ENCODE results near the gene SMARCA4.
"Not testable (repeated sequence)": the region's sequence is repeated elsewhere in the genome, so short reads cannot be mapped to it uniquely, and the experiment has no call there.

The SMARCA4 gene

GRCh38 chr19:11097367-11097766 lies 136.5 kb downstream of the SMARCA4 start:
- DNase-seq (ENCODE audit: low read depth in 2 of 2): not testable (repeated sequence)

DNA sequence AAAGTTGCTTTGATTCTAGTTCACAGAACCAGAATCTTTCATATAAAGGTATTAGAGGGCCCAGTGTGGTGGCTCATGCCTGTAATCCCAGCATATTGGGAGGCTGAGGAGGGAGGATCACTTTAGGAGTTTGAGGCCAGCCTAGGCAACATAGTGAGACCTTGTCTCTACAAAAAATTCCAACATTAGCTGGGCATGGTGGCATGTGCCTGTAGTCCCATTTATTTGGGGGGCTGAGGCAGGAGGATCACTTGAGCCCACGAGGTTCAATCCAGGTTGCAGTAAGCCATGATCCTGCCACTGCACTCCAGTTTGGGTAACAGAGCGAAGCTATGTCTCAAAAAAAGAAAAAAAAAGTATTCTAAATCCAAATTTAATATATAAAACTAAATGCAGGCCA lies 137.5 kb downstream of the SMARCA4 start:
- DNase-seq (ENCODE audit: low read depth in 2 of 2): no peak

GRCh38 chr19:11098861-11099260 lies 138.0 kb downstream of the SMARCA4 start:
- DNase-seq (ENCODE audit: low read depth in 2 of 2): no peak

DNA sequence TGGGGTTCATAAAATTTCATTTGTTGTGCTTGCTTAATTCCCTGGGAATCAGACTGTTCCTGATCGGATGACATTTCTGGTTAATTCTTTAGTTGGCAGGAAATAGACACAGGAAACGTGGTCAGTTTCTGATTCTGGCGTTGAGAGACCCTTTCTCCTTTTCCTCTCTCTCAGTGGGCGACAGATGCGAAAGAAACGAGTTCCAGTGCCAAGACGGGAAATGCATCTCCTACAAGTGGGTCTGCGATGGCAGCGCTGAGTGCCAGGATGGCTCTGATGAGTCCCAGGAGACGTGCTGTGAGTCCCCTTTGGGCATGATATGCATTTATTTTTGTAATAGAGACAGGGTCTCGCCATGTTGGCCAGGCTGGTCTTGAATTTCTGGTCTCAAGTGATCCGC lies 139.2 kb downstream of the SMARCA4 start:
- DNase-seq (ENCODE audit: low read depth in 2 of 2): no peak

DNA sequence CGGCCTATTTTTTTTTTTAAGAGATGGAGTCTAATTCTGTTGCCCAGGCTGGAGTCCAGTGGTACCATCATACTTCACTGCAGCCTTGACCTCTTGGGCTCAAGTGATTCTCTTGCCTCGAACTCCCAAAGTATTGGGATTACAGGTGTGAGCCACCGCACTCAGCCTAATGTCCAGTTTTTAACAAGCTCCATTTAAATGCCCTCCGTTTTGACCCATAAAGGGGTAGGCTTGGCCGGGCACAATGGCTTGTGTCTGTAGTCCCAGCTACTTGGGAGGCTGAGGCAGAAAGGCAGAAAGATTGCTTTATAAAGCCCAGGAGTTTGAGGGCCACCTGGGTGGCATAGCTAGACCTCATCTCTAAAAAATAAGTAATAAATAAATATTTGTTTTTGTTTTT lies 140.2 kb downstream of the SMARCA4 start:
- no peak for DNase-seq (ENCODE audit: low read depth in 2 of 2)

GRCh38 chr19:11102944-11103343 lies 142.1 kb downstream of the SMARCA4 start:
- no peak for DNase-seq (ENCODE audit: low read depth in 2 of 2)

DNA sequence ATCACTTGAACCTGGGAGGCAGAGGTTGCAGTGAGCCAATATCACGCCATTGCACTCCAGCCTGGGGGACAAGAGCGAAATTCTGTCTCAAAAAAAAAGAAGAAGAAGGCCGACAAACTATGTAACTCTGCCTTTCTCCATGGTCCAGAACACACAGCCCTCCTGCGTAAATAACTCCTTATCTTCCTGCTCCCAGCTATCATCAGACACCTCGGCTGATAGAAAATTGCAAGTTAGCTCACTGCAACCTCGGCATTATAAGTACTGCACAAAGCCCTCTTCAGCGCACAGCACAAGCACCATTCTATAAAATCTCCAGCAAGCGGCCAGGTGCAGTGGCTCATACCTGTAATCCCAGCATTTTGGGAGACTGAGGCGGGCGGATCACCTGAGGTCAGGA lies 142.8 kb downstream of the SMARCA4 start:
- not testable (repeated sequence) for DNase-seq (ENCODE audit: low read depth in 2 of 2)

DNA sequence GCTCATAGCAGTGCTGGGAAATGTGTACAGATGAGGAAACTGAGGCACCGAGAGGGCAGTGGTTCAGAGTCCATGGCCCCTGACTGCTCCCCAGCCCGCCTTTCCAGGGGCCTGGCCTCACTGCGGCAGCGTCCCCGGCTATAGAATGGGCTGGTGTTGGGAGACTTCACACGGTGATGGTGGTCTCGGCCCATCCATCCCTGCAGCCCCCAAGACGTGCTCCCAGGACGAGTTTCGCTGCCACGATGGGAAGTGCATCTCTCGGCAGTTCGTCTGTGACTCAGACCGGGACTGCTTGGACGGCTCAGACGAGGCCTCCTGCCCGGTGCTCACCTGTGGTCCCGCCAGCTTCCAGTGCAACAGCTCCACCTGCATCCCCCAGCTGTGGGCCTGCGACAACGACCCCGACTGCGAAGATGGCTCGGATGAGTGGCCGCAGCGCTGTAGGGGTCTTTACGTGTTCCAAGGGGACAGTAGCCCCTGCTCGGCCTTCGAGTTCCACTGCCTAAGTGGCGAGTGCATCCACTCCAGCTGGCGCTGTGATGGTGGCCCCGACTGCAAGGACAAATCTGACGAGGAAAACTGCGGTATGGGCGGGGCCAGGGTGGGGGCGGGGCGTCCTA lies 144.3 kb downstream of the SMARCA4 start:
- DNase-seq (ENCODE audit: low read depth in 2 of 2): no peak

GRCh38 chr19:11106477-11106876 lies 145.6 kb downstream of the SMARCA4 start:
- DNase-seq (ENCODE audit: low read depth in 2 of 2): no peak

- no peak for DNase-seq (ENCODE audit: low read depth in 2 of 2)
Measured at GRCh38 chr19:11108746-11109145, 147.9 kb downstream of the SMARCA4 start.

DNA sequence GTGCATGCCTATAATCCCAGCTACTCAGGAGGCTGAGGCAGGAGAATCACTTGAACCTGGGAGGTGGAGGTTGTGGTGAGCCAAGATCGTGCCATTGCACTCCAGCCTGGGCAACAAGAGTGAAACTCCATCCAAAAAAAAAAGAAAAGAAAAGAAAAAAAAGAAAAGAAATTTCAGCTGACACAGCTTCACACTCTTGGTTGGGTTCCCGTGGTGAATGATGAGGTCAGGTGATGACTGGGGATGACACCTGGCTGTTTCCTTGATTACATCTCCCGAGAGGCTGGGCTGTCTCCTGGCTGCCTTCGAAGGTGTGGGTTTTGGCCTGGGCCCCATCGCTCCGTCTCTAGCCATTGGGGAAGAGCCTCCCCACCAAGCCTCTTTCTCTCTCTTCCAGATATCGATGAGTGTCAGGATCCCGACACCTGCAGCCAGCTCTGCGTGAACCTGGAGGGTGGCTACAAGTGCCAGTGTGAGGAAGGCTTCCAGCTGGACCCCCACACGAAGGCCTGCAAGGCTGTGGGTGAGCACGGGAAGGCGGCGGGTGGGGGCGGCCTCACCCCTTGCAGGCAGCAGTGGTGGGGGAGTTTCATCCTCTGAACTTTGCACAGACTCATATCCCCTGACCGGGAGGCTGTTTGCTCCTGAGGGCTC lies 150.4 kb downstream of the SMARCA4 start:
- DNase-seq (ENCODE audit: low read depth in 2 of 2): no peak

- no peak for DNase-seq (ENCODE audit: low read depth in 2 of 2)
Measured at GRCh38 chr19:11111771-11112144, 150.9 kb downstream of the SMARCA4 start.

Measured in stimulated activated CD8-positive, alpha-beta memory T cell treated with anti-CD3 and anti-CD28 coated beads, Interleukin-2, amount 100 ng/mL, for 1 hour (primary cell).